Glutamatergic neuron (in vitro differentiated cells): ENCODE data around the gene MS4A12. TPM values are rescaled to one million over a fixed set of nuclear protein-coding genes. Genes with fewer than 3 reads are reported as not detected.
A peak's percentile ranks its signal among the peaks of the same experiment; 100 is the strongest.

Experiments
- DNase-seq: peaks from one replicate; pipeline ENCODE4 v3.0.0; 2022
- H3K27ac Mint-ChIP-seq: one replicate; pipeline ENCODE4 v1.8.0; 2020; ENCODE audit warnings: mild to moderate bottlenecking, mixed read lengths, inconsistent platforms; ENCODE audit not compliant: unreplicated experiment
- H3K27me3 Mint-ChIP-seq: one replicate; pipeline ENCODE4 v1.8.0; 2020; ENCODE audit warnings: mild to moderate bottlenecking, moderate library complexity, mixed read lengths, inconsistent platforms; ENCODE audit not compliant: unreplicated experiment
- H3K36me3 Mint-ChIP-seq: one replicate; pipeline ENCODE4 v1.8.0; 2020; ENCODE audit warnings: mild to moderate bottlenecking, mixed read lengths, inconsistent platforms; ENCODE audit not compliant: unreplicated experiment
- H3K4me1 Mint-ChIP-seq: one replicate; pipeline ENCODE4 v1.8.0; 2020; ENCODE audit warnings: mild to moderate bottlenecking, low read depth, mixed read lengths, inconsistent platforms; ENCODE audit not compliant: unreplicated experiment
- H3K4me3 Mint-ChIP-seq: one replicate; pipeline ENCODE4 v1.8.0; 2020; ENCODE audit warnings: mild to moderate bottlenecking, mixed read lengths, inconsistent platforms; ENCODE audit not compliant: unreplicated experiment
- H3K9me3 Mint-ChIP-seq: one replicate; pipeline ENCODE4 v1.8.0; 2020; ENCODE audit warnings: mild to moderate bottlenecking, moderate library complexity, mixed read lengths, inconsistent platforms; ENCODE audit not compliant: unreplicated experiment
- total RNA-seq: library from RNA; stranded (reverse); fragmentation: NEBNext Ultra II Directional; extraction: Animal tissue kit (Norgen Biotek cat#: 25700); gene quantifications from one replicate; pipeline ENCODE4 v1.2.1, GENCODE V29; 2021; ENCODE audit not compliant: unreplicated experiment
- TF ChIP-seq, protein P1 (sequence below): fragments of 200-600 bp; sonication (generic); IDR thresholded peaks from one replicate; pipeline ENCODE4 v1.5.0; 2021; ENCODE audit not compliant: partially characterized antibody, unreplicated experiment

The MS4A12 gene
- total RNA-seq, 1 donor from 2014 or later: not detected

DNA sequence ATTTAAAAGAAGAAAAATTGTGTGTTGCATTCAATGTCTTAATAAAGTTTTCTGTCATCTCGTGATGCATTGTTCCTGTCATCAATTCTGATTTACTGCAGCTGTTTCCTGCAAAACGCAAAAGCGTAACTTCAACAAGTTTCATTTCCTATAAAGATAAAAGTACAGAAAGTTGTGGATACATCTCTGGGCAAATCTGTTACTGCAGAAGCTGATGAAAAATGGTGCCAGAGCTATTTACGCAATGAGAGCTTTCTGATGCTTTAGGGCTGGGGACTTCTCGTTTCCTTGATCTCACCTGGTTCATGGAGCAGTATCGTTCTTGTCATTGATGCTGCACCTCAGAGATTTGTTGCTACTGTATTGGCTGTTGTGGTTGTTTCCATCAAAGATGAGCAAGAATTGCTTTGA is 15.5 kb upstream of the MS4A12 start:
- Mint-ChIP-seq H3K27me3 (no peaks in the 10 kb centered on the region), H3K9me3 (no peaks in the 10 kb centered on the region)

DNA sequence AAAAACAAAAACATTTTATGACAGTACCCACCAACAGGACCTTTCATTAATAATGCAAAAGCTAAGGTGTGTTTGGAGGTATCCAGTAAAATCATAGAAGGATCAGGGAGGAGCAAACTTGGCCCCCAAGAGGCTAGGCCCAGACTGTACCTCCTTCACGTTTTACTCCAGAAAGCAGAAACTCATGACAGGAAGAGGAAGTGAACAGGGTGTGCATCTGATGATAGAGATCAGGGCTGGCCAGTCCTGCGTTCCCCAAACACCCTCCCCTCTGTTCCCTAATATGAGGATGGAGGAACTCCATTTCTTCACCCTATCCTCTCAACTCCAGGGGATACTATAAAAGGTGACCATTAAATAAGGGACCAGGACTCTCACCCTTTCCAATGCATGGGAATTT is 10.2 kb upstream of the MS4A12 start:
- DNase-seq: no peak
- H3K4me1 Mint-ChIP-seq: no peaks in the 10 kb centered on the region
- no peaks in the 10 kb centered on the region for H3K27me3 Mint-ChIP-seq
- TF ChIP-seq, protein P1, sequence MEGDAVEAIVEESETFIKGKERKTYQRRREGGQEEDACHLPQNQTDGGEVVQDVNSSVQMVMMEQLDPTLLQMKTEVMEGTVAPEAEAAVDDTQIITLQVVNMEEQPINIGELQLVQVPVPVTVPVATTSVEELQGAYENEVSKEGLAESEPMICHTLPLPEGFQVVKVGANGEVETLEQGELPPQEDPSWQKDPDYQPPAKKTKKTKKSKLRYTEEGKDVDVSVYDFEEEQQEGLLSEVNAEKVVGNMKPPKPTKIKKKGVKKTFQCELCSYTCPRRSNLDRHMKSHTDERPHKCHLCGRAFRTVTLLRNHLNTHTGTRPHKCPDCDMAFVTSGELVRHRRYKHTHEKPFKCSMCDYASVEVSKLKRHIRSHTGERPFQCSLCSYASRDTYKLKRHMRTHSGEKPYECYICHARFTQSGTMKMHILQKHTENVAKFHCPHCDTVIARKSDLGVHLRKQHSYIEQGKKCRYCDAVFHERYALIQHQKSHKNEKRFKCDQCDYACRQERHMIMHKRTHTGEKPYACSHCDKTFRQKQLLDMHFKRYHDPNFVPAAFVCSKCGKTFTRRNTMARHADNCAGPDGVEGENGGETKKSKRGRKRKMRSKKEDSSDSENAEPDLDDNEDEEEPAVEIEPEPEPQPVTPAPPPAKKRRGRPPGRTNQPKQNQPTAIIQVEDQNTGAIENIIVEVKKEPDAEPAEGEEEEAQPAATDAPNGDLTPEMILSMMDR: no peak
- no peak overlapping the region for H3K27ac Mint-ChIP-seq
- H3K9me3 Mint-ChIP-seq: no peaks in the 10 kb centered on the region
- H3K36me3 Mint-ChIP-seq: no peaks in the 10 kb centered on the region
- H3K4me3 Mint-ChIP-seq: no peak overlapping the region

More for the DNA sequence above, 15.5 kb upstream of the MS4A12 start:
- Mint-ChIP-seq H3K4me3 (no peak overlapping the region), H3K27ac (no peak overlapping the region), H3K36me3 (no peaks in the 10 kb centered on the region), H3K4me1 (no peaks in the 10 kb centered on the region)
- no peak for DNase-seq
- TF ChIP-seq, protein P1: no peak

DNA sequence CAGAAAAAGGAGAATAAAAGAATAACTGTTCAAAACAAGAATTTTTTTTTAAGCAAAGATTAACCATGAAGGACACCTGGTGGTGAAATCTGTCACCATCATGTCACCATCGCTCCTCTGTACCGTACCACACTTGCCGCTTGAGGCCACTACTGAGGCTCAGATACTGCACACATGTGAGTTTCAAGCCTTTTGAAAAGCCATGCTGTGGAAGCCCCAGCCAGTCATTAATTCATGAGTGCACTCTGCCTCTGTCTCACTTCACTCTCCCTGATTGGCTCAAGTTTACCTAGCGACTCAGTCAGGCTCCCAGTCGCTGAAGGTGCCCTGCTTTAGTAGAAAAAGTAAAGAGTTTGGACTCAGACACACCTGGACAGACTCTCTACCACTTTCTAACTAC is 6.6 kb upstream of the MS4A12 start:
- H3K36me3 Mint-ChIP-seq: no peaks in the 10 kb centered on the region

DNA sequence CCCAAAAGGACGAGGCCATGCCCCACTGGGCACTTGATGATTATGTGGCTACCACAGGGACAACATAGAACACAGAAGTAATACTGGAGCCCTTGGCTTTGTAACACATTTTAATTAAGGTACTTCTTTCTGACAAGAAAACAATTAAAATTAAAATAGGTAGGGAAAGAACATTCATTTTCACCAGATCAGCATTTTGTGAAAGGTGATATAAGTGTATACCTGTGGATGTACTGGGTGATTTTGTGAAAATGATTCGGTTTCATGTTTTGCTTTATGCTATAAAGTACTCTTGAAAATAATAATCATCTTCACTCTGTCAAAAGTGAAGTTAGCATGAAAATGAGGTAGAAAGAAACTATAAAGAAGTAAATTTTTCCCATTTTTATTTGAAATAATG is 876 bp downstream of the MS4A12 start:
- TF ChIP-seq, protein P1: no peak
- Mint-ChIP-seq H3K4me3 (no peak overlapping the region), H3K27ac (no peak overlapping the region), H3K27me3 (no peaks in the 10 kb centered on the region), H3K36me3 (no peaks in the 10 kb centered on the region), H3K9me3 (peaks cover 2% of the 10 kb centered on the region), H3K4me1 (no peaks in the 10 kb centered on the region)
- no peak for DNase-seq

More for the DNA sequence above, 6.6 kb upstream of the MS4A12 start:
- H3K27me3 Mint-ChIP-seq: no peaks in the 10 kb centered on the region
- H3K4me3 Mint-ChIP-seq: no peak overlapping the region
- TF ChIP-seq, protein P1: peak; percentile 58
- peak; percentile 19 for DNase-seq
- no peaks in the 10 kb centered on the region for H3K4me1 Mint-ChIP-seq
- no peak overlapping the region for H3K27ac Mint-ChIP-seq
- peaks cover 2% of the 10 kb centered on the region for H3K9me3 Mint-ChIP-seq

DNA sequence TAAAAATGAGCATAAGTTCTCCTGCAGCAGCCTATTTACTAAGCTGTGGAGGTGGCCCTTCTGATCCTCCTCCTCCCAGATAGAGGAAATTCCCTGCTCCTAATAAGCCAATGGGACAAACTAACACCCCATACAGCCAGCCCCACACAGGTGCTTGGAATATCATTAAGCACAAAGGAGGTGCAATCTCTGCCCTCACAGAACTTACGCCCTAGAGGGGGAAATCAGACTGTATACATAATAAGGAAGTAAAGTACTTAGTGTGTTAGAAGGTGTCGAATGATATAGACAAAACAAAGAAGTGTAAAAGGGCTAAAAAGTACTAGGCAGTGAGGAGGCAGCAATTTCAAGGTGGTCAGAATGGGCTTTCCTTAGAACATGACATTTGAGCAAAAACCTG is 5.8 kb downstream of the MS4A12 start:
- TF ChIP-seq, protein P1: no peak
- Mint-ChIP-seq H3K4me3 (no peak overlapping the region), H3K27me3 (no peaks in the 10 kb centered on the region), H3K9me3 (no peaks in the 10 kb centered on the region), H3K4me1 (no peaks in the 10 kb centered on the region), H3K27ac (no peak overlapping the region), H3K36me3 (no peaks in the 10 kb centered on the region)
- no peak for DNase-seq
